ENCODE measurements around the gene TCIRG1. TPM values are rescaled to one million over a fixed set of nuclear protein-coding genes. Genes with fewer than 3 reads are reported as not detected.

TCIRG1 gene
- total RNA-seq, 1 donor from 2014 or later, result 3.1 TPM

DNA sequence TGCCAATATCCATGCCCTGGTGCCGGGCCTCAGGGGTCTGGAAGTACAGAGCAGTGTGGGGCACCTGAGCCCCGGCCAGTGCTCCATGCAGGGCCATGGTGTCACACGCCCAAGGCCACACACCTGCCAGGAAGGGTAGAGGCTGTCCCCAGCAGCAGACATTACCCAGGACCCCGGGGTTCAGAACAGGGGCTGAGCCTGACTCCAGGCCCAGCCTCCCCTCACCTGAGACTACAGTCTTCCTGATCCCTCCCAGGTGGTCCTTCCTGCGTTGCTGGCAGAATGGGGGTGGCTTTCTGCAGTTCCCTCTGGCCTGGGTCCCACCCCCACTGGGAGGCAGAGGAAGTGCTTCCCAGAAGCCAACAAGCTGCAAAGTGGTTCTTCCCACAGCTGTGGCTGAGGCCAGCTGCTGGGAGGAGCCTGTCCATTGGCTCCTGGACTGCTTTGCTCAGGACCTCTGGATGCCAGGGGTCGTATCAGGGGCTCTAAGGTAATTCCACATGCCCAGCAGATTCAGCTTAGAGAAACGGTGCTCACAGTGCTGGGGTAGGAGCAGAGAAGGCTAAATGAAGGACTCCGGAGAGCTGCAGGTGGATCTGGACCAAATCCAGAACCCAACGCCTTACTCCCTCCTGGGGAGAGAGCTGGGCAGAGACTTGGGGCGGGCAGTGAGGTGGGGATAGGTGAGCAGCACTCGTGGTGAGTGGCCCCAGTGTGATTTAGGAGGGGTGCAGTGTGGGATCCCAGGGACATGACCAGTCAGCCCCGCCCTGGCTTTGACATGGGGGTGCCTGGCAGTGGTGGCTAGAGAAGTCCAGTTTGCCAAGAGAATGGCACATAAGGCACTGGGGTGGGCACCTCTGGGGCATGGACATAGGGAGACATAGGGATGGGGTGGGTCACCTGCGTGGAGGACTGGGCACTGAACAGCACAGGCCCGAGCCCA lies 12.6 kb downstream of the TCIRG1 start:
- DNase-seq, result no peak

DNA sequence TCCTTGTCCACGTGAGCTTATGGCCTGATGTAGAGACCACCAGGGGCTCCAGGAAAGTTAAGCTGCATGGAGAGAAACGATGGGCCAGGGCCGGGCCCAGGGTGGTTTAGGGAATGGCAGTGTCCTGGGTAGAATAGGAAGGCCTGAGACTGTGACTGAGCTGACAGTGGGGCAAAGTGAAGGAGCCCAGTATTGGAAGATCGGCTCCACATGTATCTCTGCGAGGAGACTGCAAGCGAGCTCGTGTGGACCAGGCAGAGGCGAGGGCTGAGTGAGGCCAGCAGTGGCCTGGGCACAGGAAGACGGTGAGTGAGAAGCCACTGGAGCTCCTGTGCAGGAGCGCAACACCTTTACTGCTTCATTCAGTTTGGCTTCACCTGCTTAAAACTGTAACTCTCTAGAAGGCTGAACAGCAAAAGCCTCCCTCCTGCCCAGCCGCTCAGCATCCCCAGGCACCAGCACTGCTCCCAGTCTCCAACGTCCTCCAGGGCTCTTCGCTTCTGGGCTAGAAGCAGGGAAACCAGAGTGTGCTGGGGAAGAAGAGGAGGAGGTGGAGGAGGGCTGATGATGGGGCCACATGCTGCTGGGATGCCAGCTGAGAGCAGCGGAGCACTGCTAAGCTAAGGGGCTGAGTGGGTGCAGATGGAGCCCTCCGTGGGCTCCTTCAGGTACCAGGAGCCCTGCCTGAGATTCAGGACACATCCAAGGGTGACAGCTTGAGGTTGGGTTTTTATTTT lies 13.5 kb downstream of the TCIRG1 start:
- DNase-seq, result no peak

DNA sequence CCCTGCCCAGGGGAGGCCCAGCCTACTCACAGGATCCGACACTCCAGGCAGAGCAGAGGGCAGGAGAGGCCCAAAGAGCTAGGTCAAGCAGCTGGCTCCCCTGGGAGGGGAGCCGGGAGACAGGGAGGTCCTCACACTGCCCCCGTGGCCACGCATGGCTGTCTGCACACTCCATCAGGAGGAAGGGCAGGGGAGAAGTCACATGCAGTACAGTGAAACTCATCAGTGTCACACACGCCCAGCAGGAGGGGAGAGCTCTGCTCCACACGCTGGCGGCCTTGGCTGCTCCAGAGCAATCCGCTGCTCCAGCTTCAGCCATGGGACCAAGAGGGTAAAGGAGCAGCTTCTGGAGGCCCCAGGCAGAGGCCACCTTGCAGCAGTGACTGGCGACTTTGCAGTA lies 14.3 kb downstream of the TCIRG1 start:
- no peak for DNase-seq

DNA sequence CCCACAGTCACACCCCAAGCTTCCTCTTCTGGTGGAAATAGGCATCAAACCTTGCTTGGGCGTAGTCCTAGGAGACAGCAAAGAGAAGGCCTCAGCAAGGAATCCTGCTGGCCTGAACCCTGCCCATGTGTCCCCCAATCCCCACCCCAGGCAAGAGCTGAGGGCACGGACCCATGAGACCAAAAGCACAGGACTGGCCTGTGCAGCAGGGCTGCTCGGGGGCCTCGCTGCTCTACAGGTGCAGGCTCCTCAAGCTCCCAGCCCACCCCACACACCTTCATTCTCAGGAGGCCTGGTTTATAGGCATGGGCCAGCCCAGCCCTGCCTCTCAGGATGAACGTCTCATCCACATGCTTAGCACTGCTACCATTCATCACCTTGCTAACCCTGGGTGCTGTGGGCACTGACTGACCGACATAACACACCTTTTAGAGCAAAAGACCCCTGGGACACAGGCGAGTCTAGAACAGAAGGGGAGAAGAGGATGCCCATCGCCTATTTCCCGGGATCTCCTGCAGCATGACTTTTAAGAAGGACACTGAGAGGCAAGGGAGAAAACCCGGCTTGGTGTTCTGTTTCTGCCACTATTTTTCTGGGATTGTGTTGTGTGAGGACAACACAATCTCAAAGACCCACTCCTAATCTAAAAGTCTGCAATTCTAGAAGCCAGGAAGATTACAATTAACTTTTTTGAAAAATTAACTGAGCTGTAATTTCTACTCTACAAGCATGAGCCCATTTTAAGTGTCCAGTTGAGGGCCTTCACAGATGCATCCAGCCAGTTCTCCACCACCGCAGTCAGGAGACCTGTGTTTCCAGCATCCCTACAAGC lies 15.4 kb downstream of the TCIRG1 start:
- DNase-seq, result no peak

DNA sequence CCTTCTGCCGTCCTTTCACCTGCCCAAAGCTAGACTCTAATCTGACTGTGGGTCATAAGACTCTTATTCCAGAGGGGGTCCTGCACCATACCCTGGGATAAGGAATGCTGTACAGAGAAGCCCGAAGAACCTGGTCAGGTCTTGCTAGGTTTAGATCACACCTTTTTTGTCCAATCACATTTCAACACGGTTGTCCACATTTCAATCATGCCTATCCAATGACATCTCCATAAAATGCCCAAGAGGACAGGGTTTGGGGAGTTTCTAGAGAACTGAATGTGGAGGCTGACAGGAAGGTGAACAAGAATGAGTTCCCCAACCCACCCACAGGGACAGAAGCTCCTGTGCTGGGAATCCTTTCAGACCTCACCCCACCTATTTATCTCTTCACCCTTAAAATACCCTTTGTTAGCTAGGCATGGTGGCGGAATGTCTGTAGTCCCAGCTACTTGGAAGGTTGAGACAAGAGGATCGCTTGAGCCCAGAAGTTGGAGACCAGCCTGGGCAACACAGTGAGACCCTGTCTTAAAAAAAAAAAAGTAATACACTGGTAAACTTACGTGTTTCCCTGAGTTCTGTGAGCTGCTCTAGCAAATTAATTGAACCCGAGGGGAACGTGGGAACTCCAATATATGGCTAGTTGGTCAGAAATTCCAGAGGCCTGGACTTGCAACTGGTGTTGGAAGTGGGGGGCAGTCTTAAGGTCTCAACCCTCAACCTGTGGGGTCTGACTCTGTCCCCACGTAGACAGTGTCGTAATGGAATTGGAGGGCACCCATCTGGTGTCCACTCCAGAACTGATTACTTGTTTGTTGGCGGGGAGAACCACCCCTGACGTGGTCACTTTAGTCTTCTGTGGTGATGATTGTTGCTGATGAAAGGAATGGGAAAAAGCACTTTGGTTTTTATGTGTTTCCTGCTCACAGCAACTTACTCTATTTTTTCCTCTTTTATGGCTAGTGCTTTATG lies 17.8 kb downstream of the TCIRG1 start:
- DNase-seq, result no peak

DNA sequence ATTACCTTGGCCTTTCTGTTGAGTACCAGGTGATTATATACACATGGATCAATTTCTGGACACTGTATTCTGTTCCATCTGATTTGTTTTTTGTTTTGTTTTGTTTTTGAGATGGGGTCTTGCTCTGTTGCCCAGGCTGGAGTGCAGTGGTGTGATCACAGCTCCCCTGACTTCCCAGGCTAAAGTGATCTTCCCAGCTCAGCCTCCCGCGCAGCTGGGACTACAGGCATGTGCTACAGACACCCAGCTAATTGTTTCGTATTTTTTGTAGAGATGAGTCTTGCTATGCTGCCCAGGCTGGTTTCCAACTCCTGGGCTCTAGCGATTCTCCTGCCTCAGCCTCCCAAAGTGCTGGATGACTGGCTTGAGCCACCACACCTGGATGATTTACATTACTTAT lies 19.0 kb downstream of the TCIRG1 start:
- no peak for DNase-seq

DNA sequence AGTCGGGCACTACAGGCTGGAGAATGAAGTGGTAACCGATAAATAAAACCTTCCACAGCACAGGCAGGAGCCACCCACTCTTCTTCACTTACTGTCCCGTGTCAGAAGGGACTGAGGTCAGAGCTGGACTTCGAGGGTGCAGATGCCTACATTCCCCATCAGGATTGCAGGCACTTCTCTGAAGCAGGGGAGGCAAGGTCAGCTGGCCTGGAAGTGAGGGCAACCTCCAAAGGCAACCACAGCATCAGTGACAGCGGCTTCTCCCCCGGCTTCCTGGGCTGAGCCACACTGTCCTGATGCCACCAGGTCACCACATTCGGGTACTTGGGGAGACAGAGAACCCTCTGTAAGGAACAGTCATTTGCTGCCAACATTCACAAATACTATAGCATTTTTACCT lies 22.7 kb downstream of the TCIRG1 start:
- DNase-seq, result no peak

DNA sequence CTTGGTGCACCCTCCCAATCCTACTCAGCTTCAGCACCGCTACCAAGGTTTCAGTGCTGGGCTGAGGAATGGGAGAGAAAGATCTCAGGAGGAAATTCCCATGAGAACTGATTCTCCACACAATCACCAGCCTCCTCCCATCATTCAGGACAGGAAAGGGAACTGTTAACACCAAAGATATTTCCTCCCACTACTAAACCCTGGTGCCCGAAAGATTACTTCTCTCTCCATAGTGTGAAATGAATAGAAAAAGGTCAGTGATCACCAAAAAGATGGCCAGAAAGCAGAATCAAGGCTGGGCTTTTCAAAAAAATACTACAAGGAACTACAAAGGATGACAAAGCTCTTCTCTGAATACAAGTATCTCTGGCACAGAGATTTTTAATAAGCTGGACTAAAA lies 26.1 kb downstream of the TCIRG1 start:
- no peak for DNase-seq

DNA sequence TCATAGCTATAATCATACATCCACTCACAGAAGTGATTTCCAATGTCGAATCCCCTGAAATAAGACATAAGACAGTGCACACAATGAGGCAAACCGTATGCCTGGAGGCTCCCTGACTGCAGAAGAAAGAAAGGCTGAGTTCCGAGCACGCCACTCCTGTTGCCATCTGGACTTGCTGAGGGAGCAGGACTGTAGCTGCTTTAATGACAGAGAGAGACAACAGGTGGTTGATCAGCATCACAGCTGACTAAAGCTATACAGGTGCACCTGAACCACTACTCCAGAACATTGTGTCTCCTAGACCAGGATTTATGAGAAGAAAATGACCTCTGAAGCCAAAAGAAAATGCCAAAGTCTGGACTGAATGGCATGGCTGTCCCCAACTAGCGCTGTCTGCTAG lies 27.0 kb downstream of the TCIRG1 start:
- DNase-seq, result no peak

DNA sequence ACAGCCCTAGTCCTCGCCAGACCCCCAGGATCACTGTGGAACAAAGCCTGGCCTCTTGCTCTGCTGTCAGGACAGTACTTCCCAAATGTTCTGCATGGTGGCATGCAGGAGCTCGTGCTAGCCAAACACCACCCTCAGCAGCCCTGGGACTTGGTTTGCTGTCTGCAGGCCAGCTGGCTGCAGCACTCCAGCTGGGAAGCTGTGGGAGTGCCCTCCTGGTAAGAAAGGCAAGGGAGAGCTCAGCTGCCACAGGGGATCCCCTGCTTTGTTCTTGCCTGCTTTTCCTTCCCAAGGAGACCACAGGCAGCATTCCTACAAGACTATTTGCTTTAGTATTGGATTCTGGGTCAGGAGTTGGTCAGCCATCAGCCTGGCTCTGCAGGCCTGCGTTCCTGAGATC lies 27.9 kb downstream of the TCIRG1 start:
- no peak for DNase-seq

DNA sequence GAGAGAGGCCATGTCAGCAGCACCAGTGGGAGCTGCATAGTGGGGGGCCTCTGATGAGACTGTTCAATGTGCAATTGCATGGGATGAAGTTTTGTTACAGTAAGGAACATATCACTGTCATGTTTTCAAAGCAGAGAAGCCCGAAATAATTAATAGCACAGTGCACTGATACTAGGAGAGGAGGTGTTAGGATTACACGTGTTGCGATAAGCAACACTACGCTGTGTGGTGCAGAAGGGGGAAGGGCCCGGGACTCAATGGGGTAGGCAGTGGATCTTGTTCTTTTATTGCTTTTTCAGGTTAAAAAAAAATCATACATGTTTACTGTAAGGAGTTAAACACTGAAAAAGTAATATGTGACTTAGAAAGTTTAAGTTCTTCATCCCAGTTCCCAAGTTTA lies 29.2 kb downstream of the TCIRG1 start:
- no peak for DNase-seq

DNA sequence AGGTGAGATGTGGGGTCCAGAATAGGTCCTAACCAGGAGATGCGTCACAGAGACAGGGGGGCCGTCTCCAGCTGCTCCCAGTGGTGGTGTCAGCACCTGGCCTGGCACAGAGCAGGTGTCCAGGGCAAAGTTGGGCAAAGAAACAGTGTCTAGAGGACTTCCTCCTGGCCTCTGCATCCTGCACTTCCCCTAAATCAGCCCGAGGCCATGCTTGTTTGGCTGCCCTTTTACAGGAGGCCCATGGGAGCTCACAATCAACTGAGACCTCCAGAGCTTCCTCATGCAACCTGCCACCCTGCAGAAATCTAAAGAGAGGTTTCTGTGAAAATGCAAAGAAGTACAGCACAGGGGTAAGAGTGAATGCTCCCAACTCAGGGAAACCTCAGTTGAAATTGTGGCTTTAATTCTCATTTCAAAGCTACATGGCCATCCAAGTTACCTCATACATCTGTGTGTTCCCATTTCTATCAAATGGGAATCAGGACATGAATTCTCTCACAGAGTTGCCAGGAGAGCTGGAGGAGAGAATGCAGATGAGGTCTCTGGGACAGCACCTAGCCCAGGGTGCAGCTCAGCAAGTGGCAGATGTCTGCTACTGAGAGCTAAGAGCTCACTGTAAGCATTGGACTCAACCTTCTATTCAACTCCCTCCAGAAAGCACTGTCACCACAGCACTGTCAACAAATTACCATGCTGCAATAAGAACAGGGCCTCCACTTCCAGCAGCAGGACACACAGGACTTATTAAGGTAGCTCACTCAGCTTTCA lies 32.6 kb downstream of the TCIRG1 start:
- no peak for DNase-seq

DNA sequence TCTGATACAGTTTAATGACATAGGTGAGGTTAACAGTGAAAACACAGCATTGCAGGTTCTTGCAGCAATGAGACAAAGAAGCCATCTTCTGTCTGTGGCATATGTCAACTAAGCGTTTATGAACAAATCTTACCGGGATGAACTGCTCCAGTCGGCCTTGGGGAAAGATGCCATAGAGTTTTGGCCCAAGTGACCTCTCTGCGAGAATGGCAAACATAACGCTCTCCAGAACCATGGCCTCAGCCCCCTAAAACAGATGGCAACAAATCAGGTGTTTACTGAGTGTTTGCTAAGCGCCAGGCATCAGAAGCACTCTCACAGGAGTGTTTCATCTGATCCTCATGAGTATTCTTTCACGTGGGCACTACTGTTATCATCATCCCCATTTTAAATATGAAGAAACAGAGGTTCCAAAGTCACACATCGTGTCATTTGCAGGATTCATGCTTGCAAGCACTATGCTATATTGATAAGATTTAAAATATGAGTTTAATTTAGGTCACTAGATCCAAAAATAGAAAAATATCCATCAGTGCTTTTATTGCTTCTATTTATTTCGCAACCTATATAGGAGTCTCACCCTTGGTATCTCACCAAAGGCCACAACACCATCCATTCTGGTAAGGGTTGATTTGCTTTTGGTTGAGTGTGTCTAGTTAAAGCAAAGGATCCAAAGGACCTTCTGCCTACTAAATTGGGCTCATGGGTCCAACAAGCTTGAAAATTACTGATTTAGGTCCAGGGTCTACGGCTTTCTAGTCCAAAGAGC lies 35.9 kb downstream of the TCIRG1 start:
- no peak for DNase-seq

DNA sequence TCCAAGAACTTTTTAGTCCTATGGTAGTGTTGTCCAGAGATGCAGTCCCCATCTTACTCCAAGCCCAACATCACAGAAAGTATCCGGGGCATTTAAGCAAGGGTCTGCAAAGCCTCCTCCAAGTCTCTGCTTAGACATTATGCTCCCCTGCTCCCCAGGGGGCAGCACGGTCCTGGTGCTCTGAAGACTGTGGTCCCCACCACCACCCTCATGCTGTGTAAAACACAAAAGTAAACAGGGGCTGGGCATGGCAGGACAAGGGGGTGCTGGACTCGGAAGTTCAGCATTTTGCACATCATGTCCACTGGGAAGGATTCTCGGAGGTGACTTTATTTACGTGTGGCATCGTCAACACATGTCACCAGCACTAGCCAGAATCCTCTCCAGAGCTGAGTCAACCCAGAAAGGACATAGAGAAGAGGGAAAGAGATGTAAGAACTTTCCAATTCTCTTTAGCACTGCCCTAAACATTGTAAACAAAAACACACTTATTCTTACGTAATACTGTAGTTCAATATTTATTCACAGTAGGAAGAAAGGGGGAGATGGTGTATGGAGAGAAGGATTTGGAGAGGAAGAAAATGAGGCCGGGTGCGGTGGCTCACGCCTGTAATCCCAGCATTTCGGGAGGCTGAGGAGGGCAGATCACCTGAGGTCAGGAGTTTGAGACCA lies 37.7 kb downstream of the TCIRG1 start:
- no peak for DNase-seq

DNA sequence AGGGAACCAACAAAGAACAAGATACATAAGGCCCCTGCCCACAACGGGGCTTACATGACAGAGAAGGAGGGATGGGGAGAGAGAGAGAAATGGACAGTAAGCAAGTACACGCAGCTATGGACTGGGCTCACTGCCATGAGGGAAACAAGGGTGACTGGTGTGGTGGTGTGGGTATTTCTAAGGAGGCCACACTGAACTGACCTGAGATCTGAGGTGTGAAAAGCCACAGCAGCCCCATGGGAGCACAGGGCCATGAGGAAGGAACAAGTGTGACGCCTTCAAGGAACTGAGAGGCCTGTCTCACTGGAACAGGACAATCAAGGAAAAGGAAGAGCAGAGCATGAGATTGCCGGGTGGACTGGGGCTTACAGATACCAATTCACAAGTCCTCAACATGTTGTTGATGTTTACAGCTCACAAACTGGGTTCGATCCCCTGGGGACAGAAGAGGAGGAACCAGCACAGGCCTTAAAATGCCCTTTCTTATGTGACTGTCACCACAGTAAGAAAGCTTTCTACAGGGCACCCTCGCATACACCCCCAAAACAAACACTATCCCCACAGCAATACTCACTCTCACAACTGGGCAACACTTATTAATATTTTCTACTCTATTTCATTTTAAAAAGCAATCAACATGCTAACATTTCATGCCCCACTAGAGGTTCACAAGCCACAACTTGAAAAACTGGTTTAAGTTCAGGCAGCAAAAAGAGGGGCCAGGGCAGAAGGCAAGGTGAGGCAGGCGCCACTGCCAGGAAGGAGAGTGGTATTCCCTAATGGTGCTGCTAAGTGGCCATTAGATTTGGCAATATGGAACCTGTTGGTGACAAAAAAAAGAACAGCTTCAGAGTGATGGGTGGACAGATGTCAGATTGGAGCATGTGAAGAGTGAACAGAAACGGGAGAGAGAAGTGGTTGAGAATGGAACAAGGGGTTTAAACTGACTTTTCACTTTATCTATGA lies 39.1 kb downstream of the TCIRG1 start:
- no peak for DNase-seq

DNA sequence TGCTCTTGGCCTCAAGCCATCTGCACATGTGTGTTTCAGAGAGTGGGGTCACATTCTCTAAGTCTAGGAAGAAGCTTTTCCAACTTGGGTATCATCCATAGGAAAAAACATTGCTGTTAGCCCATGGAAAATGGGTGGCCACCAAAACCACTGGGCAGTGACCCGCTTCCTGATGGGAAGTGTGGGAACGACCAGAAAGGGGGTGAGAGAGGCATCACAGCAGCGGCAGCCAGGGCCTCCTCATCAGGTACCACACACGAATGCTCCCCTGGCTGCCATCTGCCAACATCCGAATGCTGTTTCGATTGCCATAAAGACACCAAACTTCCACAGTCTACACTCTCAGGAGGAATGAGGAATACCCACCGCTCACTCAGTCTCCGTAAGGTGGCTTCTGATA lies 42.0 kb downstream of the TCIRG1 start:
- DNase-seq, result no peak

DNA sequence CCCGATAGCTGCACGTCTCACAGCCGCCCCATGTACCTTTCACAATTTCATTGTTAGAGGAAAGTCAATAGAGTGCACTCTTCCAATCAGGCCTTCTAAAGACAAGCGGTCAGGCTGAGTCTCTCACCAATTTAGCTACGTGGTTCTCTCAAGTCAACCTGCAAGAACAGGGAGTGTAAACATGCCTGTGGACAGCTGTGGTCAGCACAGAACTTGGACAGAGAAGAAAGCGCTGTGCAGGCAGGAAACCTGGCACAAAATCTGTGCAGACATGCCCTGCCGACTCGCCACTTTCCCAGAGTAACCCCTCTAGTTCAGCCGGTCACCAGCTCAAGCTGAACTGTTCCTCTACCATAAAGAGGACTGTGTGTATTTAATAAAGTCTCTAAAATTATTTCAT lies 42.9 kb downstream of the TCIRG1 start:
- DNase-seq, result no peak

DNA sequence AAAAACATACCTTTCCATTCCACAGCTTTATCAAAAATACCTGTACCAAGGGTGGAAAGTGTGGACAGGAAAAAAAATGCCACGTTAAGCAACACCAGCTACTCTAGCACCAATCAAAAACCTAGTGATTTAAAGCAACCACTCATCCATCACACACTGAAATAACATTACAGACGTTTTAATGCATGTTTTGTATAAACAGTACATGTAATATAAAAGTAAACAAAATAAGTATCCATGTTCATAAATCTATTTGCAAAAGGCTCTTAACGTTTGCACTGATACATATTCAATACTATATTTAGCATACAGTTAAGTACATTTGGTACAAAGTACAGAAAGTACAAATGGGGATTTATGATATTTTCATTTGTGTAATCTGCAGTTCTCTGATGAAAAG lies 43.7 kb downstream of the TCIRG1 start:
- DNase-seq, result no peak
